Inflammatory macrophage treated with lipopolysaccharide for 1 hour (primary cell): Measurements from ENCODE around the gene MTARC2.

Experiments
- DNase-seq, 2 donors: peaks; one replicate each; pipeline ENCODE4 v3.0.0-alpha.2; 2020 to 2022

The MTARC2 gene

GRCh38 chr1:220804202-220804586, 56.1 kb downstream of the MTARC2 start:
- no peak for DNase-seq

DNA sequence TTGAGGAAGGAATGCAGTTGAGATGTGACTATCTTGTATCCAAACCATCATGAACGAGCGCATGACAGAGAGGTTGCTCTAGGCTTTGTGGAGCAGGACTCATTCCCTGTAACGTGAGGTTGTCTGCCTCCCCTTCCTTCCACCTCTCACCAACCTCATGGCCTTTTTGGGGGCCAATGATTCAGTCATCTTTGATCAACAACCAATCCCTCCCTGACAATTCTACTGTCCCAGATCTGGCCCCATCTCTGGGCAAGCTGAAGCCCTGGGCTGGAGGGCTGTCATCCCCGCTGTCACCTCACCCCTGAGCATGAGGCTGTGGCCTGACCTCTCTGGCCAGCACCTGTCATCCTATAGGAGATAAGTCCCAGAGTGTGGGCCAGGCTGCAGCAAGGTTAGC, 58.3 kb downstream of the MTARC2 start:
- no peak for DNase-seq

GRCh38 chr1:220807726-220808125, 59.6 kb downstream of the MTARC2 start:
- DNase-seq = no peak

DNA sequence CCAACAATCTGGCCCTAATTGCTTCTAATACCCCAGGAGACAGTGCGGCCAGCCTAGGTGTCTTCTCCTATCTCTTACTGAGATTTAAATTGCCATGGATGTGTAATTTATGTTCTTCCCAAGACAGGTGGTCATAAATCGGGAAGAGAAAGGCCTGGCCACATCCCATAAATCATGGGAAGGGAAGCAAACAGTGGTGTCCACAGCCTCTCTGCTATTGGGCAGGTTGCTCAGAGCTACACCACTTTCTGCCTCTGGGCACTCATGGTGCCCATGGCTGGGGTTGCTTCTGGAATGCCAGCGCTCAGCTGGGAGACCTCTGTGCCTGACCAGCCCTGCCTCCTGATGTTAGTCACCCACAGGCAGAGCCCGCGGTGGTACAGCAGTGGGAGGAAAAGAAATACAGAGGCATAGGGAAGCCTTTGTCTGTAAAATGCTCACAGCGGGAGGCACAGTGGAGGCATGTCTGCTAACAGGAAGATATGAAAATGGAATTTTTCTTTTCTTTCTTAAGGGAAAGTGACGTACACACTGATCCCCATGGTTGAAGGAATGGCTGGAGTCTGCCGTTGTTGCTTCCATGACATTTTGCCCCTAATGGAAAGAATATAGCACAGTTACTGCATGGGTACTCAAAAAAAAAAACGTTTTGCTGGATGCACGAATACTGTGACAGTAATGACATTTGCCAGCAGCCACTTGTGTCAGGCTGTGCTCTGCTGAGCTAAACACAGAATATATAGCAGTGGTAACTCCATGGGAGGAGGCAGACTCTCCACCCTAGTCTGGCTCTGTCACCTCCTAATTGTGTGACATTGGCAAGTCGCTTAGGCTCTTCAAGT, 60.4 kb downstream of the MTARC2 start:
- no peak for DNase-seq

GRCh38 chr1:220809187-220809550, 61.0 kb downstream of the MTARC2 start:
- no peak for DNase-seq

DNA sequence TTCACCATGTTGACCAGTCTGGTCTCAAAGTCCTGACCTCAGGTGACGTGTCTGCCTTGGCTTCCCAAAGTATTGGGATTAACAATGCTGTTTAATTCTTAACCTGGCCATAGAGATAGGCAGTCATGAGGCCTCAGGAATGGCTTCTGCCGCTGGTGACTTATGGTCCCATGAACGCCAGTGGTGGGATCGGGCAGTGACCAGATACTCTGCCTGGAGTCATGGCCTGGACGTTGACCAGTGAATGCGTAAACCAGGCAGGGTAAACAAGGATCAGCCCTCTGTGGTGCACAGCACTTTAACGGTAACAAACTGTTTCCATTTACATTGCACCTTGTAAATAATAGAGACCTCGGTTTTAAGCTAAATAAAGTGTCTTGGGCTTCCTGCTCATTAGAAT, 61.6 kb downstream of the MTARC2 start:
- no peak for DNase-seq

DNA sequence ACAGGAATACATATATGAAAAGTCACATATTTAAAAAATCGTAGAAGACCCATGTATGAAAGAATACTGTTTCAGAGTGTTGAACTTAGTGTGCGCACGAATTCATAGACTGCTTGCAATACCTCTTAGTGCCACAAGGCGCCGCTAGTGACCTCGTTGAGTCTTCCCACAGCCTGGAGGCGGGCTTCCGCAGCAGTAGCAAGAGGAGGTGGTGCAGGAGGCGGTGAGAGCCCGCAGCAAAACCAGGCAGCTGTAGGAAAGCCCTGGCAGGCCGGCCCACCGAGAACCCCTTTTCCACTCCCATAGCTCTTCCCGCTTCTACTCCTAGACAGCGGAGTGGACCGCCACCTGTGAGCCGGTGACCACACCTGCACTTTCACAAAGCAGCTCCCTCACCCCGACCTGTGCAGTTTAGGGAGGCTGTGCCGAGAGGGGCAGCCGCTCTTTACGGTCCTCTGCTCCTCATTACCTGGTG, 62.1 kb downstream of the MTARC2 start:
- DNase-seq = peak; percentile 69 to 93

GRCh38 chr1:220810963-220811362, 62.8 kb downstream of the MTARC2 start:
- DNase-seq = no peak

GRCh38 chr1:220811695-220812094, 63.6 kb downstream of the MTARC2 start:
- DNase-seq = no peak

DNA sequence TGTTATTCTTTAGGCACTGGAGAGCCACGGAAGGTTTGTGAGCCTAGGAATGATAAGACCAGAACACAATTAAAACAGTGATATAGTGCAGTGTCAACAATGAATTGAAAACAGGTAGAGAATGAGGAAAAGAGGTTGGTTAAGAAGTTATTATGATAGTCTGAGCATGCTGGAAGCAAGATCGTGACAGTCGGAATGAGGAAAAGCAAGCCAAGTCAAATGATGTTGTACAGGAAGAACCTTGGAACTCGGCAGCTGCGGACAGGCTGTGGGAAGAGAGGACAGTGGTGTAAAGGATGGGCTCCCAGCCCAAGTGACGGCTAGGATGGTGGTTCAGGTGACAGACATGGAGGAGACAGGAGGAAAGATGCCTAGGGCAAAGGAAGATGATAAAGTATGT, 64.2 kb downstream of the MTARC2 start:
- DNase-seq = no peak

- peak; percentile 30 to 38 for DNase-seq
These were observed 64.9 kb downstream of the MTARC2 start for GRCh38 chr1:220813013-220813412.

- DNase-seq = no peak
These were observed 67.3 kb downstream of the MTARC2 start for GRCh38 chr1:220815409-220815808.

DNA sequence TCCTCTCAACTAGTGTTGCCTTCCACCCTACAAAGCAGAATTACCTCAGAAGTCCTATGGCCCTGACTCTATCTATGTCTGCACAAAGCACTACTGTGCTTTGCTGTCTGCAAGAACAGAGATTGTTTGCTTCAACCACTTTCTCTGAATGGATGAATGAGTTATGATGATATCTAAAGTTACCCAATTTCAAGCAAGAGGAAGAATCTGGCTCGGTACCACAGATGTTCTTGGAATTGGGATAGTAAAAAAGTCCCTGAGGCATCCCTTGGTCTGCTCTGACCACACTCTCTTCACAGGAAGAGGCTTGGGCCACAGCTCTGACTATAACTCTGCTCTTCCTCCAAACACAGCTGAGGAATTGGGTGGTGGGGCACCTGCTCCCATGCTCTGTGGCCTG, 69.8 kb downstream of the MTARC2 start:
- no peak for DNase-seq

DNA sequence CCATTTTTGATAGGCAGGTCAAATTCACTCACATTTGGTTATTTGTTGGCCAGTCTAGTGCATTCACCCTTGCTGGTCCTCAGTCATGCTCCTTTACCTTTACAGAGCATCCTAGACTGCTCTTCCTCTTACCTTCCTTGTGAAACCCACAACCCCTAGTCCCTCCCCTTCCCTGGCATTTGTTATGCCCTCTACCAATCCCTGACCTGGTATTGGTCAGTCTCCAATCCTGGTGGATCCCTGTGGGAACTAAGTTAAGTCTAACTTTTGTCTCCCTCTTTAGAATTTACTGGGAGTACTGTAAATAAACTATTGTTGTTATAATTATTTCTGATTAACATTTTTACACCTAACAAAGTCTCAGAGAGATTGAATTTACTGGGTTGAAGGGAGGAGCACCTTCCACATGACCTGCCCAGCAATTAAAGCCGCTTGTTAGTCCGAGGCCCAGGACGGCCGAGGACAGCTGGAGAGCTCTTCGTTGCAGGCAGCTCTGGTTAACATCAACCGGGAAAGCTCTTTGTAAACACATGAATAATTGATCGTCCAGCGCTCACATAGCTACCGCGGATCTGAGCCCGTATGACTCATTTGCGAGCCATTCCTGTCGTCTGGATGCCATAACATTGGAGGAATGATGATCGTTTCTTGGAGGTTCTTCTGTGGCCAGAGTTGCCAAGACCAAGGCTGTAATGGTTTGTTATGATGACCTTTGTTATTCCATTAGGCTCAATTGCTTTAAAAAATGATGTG, 70.5 kb downstream of the MTARC2 start:
- DNase-seq = no peak

- no peak for DNase-seq
These were observed 71.4 kb downstream of the MTARC2 start for GRCh38 chr1:220819467-220820026.

GRCh38 chr1:220824031-220824989, 76.2 kb downstream of the MTARC2 start:
- DNase-seq = no peak

DNA sequence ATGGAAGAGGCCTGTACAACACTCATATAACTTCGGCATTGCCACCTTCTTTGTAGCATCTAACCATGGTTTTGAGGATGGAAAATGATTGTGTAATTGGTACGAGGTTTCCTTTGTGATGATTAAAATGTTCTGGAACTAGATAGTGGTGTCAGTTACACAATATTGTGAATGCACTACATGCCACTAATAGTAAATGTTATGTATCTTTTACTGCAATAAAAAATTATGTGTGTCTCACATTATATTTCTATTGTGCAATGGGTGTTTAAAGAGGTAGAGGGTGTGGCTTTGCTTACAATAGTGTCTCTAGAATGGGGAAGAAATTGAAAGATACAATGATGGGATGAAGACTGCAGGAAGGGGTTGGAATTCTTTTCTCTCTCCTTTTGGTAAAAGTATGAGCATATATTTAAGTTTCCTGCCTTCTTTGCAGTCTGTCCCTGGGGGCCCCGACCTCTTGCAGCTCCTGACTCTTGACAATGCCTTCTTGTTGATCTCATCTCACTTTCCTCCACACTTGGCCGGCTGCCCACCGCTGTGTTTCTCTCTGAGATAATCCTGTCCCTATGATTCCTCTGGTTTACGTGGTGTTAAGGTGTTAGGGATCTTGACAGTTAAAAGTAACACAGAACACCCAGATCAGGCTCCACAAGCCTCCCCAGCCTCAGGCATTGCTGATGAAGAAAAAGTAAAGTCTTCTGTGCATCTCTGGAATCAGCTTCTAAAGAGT, 77.9 kb downstream of the MTARC2 start:
- no peak for DNase-seq

DNA sequence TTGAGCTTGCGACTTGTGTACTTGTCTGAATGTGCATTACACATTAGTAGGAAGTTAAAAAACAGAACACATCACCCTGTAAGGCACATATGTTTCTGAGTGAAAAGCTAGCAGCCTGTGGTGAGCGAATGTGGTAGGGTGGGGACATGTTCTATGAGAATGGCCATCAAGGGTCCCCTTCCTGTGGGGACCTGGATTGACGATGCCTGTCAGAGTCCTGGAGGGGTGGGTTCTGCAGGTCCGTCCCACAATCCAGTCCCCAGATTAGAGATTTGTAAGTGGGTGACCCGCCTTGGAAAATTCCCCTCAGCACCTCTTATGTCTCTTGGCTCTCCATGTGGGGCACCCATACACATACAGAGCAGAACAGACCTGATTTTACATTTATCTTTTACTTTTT, 78.6 kb downstream of the MTARC2 start:
- no peak for DNase-seq

DNA sequence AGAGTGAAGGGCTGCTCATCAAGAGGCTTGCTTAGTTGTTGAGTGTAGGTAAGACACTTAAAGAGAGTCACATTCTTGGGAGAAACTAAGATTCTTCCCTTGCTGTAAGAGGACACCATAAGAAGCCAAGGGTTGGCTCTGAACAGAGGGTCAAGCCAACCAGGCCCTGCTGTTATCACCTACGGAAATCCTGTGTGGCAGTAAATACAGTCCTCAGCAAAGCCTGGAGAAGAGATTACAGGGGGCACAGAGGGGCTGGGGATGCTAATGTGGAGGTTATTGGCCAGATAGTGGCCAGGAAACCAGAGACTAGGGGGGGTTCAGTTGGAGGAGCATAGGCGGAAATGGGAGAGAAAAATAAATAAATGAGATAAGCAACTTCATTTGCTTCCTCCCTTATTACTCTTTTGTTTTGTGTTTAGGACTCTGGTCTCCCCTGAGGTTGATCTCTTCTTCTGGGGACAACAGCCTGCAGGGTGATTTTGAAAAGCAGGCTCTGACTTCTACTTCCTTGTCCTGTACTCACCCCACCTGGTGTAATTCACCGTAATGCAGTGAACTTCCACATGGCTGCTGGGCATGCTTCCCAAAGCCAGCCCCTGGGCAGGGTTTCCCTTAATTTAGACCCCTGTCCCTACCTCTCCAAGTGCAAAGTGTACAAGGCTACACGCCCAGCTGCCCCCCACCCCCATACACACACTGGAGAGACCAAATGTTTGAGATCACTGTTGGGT, 79.5 kb downstream of the MTARC2 start:
- DNase-seq = no peak

GRCh38 chr1:220828179-220828490, 80.0 kb downstream of the MTARC2 start:
- DNase-seq = no peak

- no peak for DNase-seq
These were observed 80.9 kb downstream of the MTARC2 start for GRCh38 chr1:220828950-220829586.
